Activated CD8-positive, alpha-beta memory T cell treated with anti-CD3 and anti-CD28 coated beads, Interleukin-2, amount 10 ng/mL, durations not matched to agents 7 days and 5 days (primary cell): ENCODE data around the gene TMEM121B. TPM values are rescaled to one million over a fixed set of nuclear protein-coding genes. Genes with fewer than 3 reads are reported as not detected.
"Not testable (repeated sequence)": the region's sequence is repeated elsewhere in the genome, so short reads cannot be mapped to it uniquely, and the experiment has no call there.

ENCODE experiments used
- ATAC-seq: fragments of 150-1000 bp; cut with Tn5 transposase; one replicate; pipeline ENCODE4 v1.10.0; 2021; ENCODE audit warnings: moderate library complexity
- CTCF ChIA-PET: fragments of 350-600 bp; sonication (Branson Sonifier 250); formaldehyde crosslinking; loops from one replicate; lab custom pipeline; 2021; ENCODE audit warnings: antibody characterized with exemption; lab: Charles Lee
- DNase-seq: peaks from one replicate; pipeline ENCODE4 v3.0.0-alpha.2; 2020
- H3K27ac Mint-ChIP-seq: one replicate; pipeline ENCODE4 v1.8.0; 2021; ENCODE audit warnings: mild to moderate bottlenecking, mixed read lengths
- H3K27me3 Mint-ChIP-seq: one replicate; pipeline ENCODE4 v1.8.0; 2021; ENCODE audit warnings: mixed read lengths
- H3K36me3 Mint-ChIP-seq: one replicate; pipeline ENCODE4 v1.8.0; 2021; ENCODE audit warnings: mild to moderate bottlenecking, mixed read lengths
- H3K4me1 Mint-ChIP-seq: one replicate; pipeline ENCODE4 v1.8.0; 2021; ENCODE audit warnings: mixed read lengths
- H3K4me3 Mint-ChIP-seq: one replicate; pipeline ENCODE4 v1.8.0; 2021; ENCODE audit warnings: mild to moderate bottlenecking, moderate library complexity, mixed read lengths
- H3K9me3 Mint-ChIP-seq: one replicate; pipeline ENCODE4 v1.8.0; 2022; ENCODE audit warnings: low read depth, mixed read lengths
- total RNA-seq, 2 experiments: library from RNA; stranded (reverse); gene quantifications; one replicate each; pipeline ENCODE4 v1.2.3, GENCODE V29; 2021

The TMEM121B gene
- total RNA-seq, 2 experiments from 2014 or later = not detected

GRCh38 chr22:17149076-17149815 lies 28.1 kb upstream of the TMEM121B start:
- no peak overlapping the region for H3K4me3 Mint-ChIP-seq
- DNase-seq = no peak
- H3K4me1 Mint-ChIP-seq = peaks cover 10% of the 10 kb centered on the region
- CTCF ChIA-PET = interaction anchor here (1.3 to 2.2 kb wide), 2 partner anchors 8 to 23 kb away, joined by 4 to 11 read pairs; no protein-coding TSS in a partner anchor
- ATAC-seq = no peak
- no peak overlapping the region for H3K27ac Mint-ChIP-seq
- peaks cover 8% of the 10 kb centered on the region for H3K36me3 Mint-ChIP-seq
- no peaks in the 10 kb centered on the region for H3K9me3 Mint-ChIP-seq
- H3K27me3 Mint-ChIP-seq = no peaks in the 10 kb centered on the region

GRCh38 chr22:17147458-17147857 lies 26.3 kb upstream of the TMEM121B start:
- H3K27ac Mint-ChIP-seq, H3K9me3 Mint-ChIP-seq, ATAC-seq, CTCF ChIA-PET, DNase-seq, H3K36me3 Mint-ChIP-seq, H3K27me3 Mint-ChIP-seq, H3K4me3 Mint-ChIP-seq: not testable (repeated sequence)
- H3K4me1 Mint-ChIP-seq = peaks cover 10% of the 10 kb centered on the region

- no peaks in the 10 kb centered on the region for H3K9me3 Mint-ChIP-seq
- ATAC-seq = no peak
- peaks cover 14% of the 10 kb centered on the region for H3K36me3 Mint-ChIP-seq
- H3K27me3 Mint-ChIP-seq = no peaks in the 10 kb centered on the region
- no peak for DNase-seq
- H3K4me3 Mint-ChIP-seq = no peak overlapping the region
- peaks cover 8% of the 10 kb centered on the region for H3K4me1 Mint-ChIP-seq
- H3K27ac Mint-ChIP-seq = no peak overlapping the region
- CTCF ChIA-PET = interaction anchor here (1.4 kb wide), 1 partner anchor 27 kb away, joined by 8 read pairs; no protein-coding TSS in a partner anchor
Observed at GRCh38 chr22:17145021-17145680, 24.0 kb upstream of the TMEM121B start.

GRCh38 chr22:17143826-17144225 lies 22.7 kb upstream of the TMEM121B start:
- Mint-ChIP-seq H3K9me3 (no peaks in the 10 kb centered on the region), H3K27me3 (no peaks in the 10 kb centered on the region), H3K27ac (no peak overlapping the region), H3K36me3 (peaks cover 16% of the 10 kb centered on the region), H3K4me3 (no peak overlapping the region), H3K4me1 (peaks cover 5% of the 10 kb centered on the region)
- ATAC-seq (no peak), DNase-seq (no peak)
- CTCF ChIA-PET = no interaction called here

GRCh38 chr22:17143101-17143500 lies 21.9 kb upstream of the TMEM121B start:
- DNase-seq = no peak
- no peak overlapping the region for H3K27ac Mint-ChIP-seq
- H3K36me3 Mint-ChIP-seq = peaks cover 19% of the 10 kb centered on the region
- H3K9me3 Mint-ChIP-seq = no peaks in the 10 kb centered on the region
- H3K27me3 Mint-ChIP-seq = no peaks in the 10 kb centered on the region
- no peak for ATAC-seq
- no peaks in the 10 kb centered on the region for H3K4me1 Mint-ChIP-seq
- H3K4me3 Mint-ChIP-seq = no peak overlapping the region
- CTCF ChIA-PET = no interaction called here

- peaks cover 13% of the 10 kb centered on the region for H3K36me3 Mint-ChIP-seq
- CTCF ChIA-PET = no interaction called here
- no peak overlapping the region for H3K27ac Mint-ChIP-seq
- H3K4me3 Mint-ChIP-seq = no peak overlapping the region
- H3K9me3 Mint-ChIP-seq = no peaks in the 10 kb centered on the region
- H3K27me3 Mint-ChIP-seq = no peaks in the 10 kb centered on the region
- DNase-seq = no peak
- no peak for ATAC-seq
- H3K4me1 Mint-ChIP-seq = no peaks in the 10 kb centered on the region
Observed at GRCh38 chr22:17140826-17141766, 19.9 kb upstream of the TMEM121B start.

GRCh38 chr22:17140022-17140421 lies 18.9 kb upstream of the TMEM121B start:
- H3K36me3 Mint-ChIP-seq = peaks cover 13% of the 10 kb centered on the region

GRCh38 chr22:17138513-17138912 lies 17.4 kb upstream of the TMEM121B start:
- Mint-ChIP-seq H3K4me3 (no peak overlapping the region), H3K27ac (no peak overlapping the region), H3K9me3 (no peaks in the 10 kb centered on the region), H3K27me3 (no peaks in the 10 kb centered on the region), H3K4me1 (no peaks in the 10 kb centered on the region), H3K36me3 (peaks cover 13% of the 10 kb centered on the region)
- DNase-seq (no peak), ATAC-seq (no peak)
- CTCF ChIA-PET = no interaction called here

More at GRCh38 chr22:17140022-17140421, 18.9 kb upstream of the TMEM121B start:
- CTCF ChIA-PET = no interaction called here
- Mint-ChIP-seq H3K9me3 (no peaks in the 10 kb centered on the region), H3K4me3 (no peak overlapping the region), H3K27me3 (no peaks in the 10 kb centered on the region), H3K27ac (no peak overlapping the region), H3K4me1 (no peaks in the 10 kb centered on the region)
- ATAC-seq = no peak
- DNase-seq = no peak

- H3K9me3 Mint-ChIP-seq = no peaks in the 10 kb centered on the region
- no peak overlapping the region for H3K4me3 Mint-ChIP-seq
- no peak for ATAC-seq
Observed at GRCh38 chr22:17137861-17138425, 16.8 kb upstream of the TMEM121B start.

GRCh38 chr22:17137170-17137569 lies 16.0 kb upstream of the TMEM121B start:
- Mint-ChIP-seq H3K9me3 (no peaks in the 10 kb centered on the region), H3K36me3 (peaks cover 8% of the 10 kb centered on the region), H3K4me3 (no peak overlapping the region), H3K27me3 (no peaks in the 10 kb centered on the region), H3K27ac (no peak overlapping the region), H3K4me1 (no peaks in the 10 kb centered on the region)
- DNase-seq = no peak
- CTCF ChIA-PET = no interaction called here
- no peak for ATAC-seq

More at GRCh38 chr22:17137861-17138425, 16.8 kb upstream of the TMEM121B start:
- CTCF ChIA-PET = no interaction called here
- peaks cover 10% of the 10 kb centered on the region for H3K36me3 Mint-ChIP-seq
- H3K27me3 Mint-ChIP-seq = no peaks in the 10 kb centered on the region
- DNase-seq = no peak
- H3K27ac Mint-ChIP-seq = no peak overlapping the region
- no peaks in the 10 kb centered on the region for H3K4me1 Mint-ChIP-seq

GRCh38 chr22:17135153-17135760 lies 14.1 kb upstream of the TMEM121B start:
- ATAC-seq = no peak
- no peaks in the 10 kb centered on the region for H3K27me3 Mint-ChIP-seq
- peaks cover 1% of the 10 kb centered on the region for H3K4me1 Mint-ChIP-seq
- no peaks in the 10 kb centered on the region for H3K9me3 Mint-ChIP-seq
- DNase-seq = no peak
- peaks cover 4% of the 10 kb centered on the region for H3K36me3 Mint-ChIP-seq
- H3K4me3 Mint-ChIP-seq = no peak overlapping the region
- CTCF ChIA-PET = interaction anchor here (0.6 kb wide), 1 partner anchor 23 kb away, joined by 3 read pairs; no protein-coding TSS in a partner anchor
- H3K27ac Mint-ChIP-seq = no peak overlapping the region

- ATAC-seq = no peak
- no peak overlapping the region for H3K27ac Mint-ChIP-seq
- H3K4me3 Mint-ChIP-seq = no peak overlapping the region
- H3K4me1 Mint-ChIP-seq = peaks cover 1% of the 10 kb centered on the region
- no peaks in the 10 kb centered on the region for H3K9me3 Mint-ChIP-seq
- DNase-seq = no peak
- CTCF ChIA-PET = no interaction called here
- no peaks in the 10 kb centered on the region for H3K36me3 Mint-ChIP-seq
- no peaks in the 10 kb centered on the region for H3K27me3 Mint-ChIP-seq
Observed at GRCh38 chr22:17133137-17133536, 12.0 kb upstream of the TMEM121B start.
